Germinal center (tissue), 1 donor: ENCODE measurements around the gene GABRA4.

Source experiments
- DNase-seq: peaks from one replicate; pipeline ENCODE4 v3.0.0; 2012; ENCODE audit warnings: mixed read lengths, low spot score

The GABRA4 gene

GRCh38 chr4:46993075-46994006, at the start of gene GABRA4:
TSS of gene GABRA4 (minus strand) at chr4:46993581. CDS start at chr4:46993424, 157 bp downstream.
- DNase-seq = no peak

- no peak for DNase-seq
These were observed 47.4 kb upstream of the GABRA4 start for GRCh38 chr4:47040828-47041227.

DNA sequence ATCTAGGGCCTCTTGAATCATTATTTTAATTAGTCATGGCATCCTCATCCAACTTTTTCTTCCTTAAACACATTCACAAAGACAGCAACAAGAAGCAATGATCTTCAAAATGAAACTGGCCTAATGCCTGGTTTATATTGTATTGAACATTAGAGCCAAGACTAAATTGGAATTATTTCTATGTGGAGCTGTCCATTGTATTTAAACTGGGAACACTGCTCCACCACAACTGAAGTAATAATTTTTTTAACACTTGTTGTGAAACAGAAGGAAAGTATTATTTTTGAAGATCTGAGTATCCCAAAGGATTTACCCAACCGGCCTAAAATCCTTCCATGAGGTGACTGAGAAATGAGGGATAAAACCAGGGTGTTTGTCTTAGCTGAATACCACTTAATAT, 44.9 kb upstream of the GABRA4 start:
- DNase-seq = no peak

DNA sequence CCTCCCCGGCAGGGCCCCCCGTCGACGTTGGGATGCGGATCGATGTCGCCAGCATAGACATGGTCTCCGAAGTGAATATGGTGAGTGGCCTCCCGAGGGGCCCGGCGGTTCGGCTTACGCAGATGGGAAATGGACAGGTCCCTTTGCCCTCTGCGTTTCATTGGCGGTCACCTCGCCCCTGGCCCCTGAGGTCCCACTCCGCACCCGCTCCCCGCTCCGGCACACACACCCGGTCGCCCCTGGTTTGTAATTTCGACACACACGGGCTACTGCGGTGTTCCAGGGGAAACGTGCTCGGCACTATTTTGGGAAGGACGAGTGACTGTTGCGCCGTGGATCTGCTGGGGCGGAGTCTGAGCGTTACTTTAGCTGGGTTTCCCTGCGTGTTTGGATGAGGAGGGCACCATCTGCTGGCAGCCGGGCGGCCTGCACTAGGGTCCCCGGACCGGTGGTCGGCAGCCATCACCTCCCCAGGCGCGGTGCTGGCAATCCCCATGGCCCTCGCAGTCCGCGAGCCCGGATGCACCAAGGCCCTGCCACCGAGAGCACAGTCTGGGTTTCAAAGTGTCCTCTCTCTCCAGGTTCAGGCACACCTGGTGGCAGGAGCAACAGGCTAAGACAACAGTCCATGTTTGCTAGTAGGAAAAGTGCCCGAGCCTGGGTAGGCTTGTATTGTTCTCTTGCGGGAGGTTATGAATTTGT, 39.2 kb upstream of the GABRA4 start:
- DNase-seq = peak; percentile 31

GRCh38 chr4:47031751-47032404, 38.5 kb upstream of the GABRA4 start:
- DNase-seq = no peak

GRCh38 chr4:47031011-47031678, 37.8 kb upstream of the GABRA4 start, which contains the start of gene GABRB1:
TSS of gene GABRB1 (plus strand) at chr4:47031567.
- no peak for DNase-seq

DNA sequence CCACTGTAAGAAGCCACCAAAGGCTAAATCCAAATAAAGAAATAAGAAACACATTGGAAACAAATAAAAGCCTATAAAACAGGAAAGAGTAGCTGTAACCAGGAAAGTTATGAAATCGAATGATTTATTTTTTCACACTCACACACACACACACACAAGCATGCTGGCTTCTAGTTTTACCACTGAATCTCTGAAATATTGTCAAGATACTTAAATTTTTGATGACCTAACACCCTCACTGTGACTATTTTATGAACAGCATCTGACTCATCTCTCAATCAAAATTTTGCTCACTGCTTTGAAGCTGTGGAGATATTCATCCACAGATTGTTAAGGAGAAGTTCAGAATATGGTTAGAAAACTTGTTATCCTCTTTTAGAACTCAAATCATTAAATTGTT, 24.1 kb upstream of the GABRA4 start:
- DNase-seq = no peak

- no peak for DNase-seq
These were observed 23.7 kb upstream of the GABRA4 start for GRCh38 chr4:47017081-47017480.

- no peak for DNase-seq
These were observed 20.0 kb upstream of the GABRA4 start for GRCh38 chr4:47013373-47013772.

- no peak for DNase-seq
These were observed 19.3 kb upstream of the GABRA4 start for GRCh38 chr4:47012676-47013075.

DNA sequence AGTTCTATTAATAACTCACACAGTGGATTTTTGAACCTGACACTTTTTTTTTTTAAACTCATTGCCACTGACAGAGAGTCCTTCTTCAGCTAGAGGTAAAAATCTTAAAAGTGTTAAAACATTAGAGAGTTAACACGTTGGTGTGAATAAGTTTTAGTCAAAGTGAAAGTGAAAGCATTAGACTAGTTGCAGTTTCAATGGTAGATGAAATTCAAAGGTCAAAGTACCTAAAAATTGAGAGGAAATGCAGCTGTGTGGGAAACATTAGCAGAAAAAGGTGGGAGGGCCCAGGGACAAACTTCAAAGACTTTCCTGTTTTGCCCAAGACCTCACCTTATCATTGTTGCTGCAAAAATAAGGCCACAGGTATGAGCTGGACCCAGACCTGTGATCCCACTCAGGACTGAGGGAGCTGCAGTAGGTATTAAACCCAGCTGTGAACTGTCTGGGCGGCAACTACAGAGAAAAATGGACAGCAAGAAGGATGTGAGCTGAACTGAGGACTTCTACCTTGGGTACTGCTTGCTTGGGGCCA, 17.6 kb upstream of the GABRA4 start:
- DNase-seq = no peak

DNA sequence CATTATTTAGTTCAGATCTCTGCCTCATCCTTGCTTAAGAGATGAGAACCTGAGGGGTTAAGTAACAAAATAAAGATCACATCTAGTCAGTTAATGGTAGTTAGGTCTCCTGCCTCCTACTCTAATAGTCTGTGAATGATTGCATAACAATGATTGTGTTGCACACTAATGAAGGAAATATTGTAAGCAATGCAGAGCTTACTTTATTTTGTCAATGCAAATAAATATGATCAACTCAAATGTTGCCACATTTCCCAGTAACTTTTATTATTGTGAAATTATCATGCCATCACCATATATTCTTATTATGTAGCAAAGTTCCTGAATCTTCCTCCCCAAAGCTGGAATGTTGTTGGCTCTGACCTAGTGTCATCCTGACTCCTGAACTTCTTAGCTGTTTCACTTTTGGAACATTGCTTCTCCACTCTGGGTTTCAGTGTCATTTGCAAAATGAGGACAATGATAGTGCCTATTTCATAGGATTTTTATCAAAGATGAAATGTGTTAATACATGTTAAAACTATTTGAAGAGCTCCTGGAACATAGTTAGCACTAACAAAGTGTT, 17.0 kb upstream of the GABRA4 start:
- no peak for DNase-seq

- no peak for DNase-seq
These were observed 9.2 kb upstream of the GABRA4 start for GRCh38 chr4:47002580-47002979.

DNA sequence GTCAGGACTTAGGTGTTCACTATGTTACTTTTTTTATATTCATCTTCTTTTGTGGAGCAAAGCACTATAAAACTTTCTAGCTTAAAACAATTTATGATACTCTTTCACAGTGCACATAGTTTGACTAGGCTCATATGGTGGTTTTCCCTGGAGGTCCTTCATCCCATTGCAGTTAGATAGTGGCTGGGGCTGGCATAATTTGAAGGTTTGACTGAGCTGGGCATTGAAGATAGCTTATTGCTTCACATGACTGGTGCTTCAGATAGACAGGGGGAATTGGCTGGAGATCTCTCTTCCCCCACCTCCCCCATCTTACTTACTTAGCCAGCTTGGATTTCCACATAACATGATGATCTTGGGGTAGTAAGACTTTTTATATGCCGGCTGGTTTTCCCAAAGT, 7.0 kb upstream of the GABRA4 start:
- DNase-seq = no peak

DNA sequence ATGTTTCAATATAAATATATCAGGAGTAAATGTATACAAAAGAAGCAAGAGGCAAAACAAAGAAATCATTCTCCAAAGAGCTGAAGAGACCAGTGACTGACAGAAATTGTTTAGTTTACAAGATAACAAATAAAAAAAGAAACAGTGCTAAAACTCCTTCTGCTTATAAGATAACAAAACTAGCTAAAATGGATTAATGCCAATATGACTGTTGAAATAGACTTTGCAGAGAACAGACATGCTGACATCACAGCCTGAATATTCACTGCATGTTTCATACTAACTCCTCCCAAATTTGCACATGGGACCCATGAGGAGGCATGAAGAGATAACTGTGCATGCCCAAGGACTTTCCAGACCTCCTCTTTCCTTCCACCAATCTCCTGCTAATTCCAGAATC, 6.2 kb upstream of the GABRA4 start:
- no peak for DNase-seq

DNA sequence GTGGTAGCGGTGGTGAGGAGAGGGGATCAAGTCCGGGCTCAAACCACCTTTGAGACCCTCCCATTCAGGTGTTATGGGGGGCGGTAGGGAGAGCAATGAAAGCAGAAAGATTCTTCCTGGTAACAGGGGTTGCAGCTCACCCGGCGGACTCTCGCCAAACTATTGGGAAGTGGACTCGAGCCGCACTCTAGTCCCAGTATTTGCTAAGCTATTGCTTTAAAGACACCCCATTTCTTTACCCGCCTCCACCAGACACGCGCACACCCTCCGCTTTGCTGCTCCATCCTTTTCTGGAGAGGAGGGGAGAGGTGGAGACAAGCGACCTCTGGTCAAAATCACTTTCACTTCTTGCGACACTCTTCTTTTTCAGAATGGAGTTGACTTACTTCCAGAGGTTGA, 625 bp upstream of the GABRA4 start:
- no peak for DNase-seq

GRCh38 chr4:46992338-46992737, 1.0 kb downstream of the GABRA4 start:
- no peak for DNase-seq

GRCh38 chr4:46986922-46987638, 6.3 kb downstream of the GABRA4 start:
- no peak for DNase-seq

GRCh38 chr4:46984781-46985180, 8.6 kb downstream of the GABRA4 start:
- DNase-seq = no peak

GRCh38 chr4:46980851-46981250, 12.5 kb downstream of the GABRA4 start:
- DNase-seq = no peak

- DNase-seq = no peak
These were observed 13.7 kb downstream of the GABRA4 start for GRCh38 chr4:46979726-46980125.
